ENCODE results near the gene THBS2.

- TF ChIP-seq, protein P1, sequence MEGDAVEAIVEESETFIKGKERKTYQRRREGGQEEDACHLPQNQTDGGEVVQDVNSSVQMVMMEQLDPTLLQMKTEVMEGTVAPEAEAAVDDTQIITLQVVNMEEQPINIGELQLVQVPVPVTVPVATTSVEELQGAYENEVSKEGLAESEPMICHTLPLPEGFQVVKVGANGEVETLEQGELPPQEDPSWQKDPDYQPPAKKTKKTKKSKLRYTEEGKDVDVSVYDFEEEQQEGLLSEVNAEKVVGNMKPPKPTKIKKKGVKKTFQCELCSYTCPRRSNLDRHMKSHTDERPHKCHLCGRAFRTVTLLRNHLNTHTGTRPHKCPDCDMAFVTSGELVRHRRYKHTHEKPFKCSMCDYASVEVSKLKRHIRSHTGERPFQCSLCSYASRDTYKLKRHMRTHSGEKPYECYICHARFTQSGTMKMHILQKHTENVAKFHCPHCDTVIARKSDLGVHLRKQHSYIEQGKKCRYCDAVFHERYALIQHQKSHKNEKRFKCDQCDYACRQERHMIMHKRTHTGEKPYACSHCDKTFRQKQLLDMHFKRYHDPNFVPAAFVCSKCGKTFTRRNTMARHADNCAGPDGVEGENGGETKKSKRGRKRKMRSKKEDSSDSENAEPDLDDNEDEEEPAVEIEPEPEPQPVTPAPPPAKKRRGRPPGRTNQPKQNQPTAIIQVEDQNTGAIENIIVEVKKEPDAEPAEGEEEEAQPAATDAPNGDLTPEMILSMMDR (IDR thresholded peaks at IDR 0.05; ENCODE audit: low read length): no peak
- TF ChIP-seq EZH2 (IDR thresholded peaks at IDR 0.05; ENCODE audit: borderline replicate concordance, low read length): no peak
Measured at GRCh38 chr6:169233181-169233580, 20.5 kb downstream of the THBS2 start.

Measured in OCI-LY1 (cell line).